Panc1 (cell line): Measurements from ENCODE around the gene OR8B4.

ENCODE experiments used
- POLR2AphosphoS5 ChIP-seq: IDR thresholded peaks from 2 replicates; pipeline ENCODE4 v1.6.1; 2012; ENCODE audit warnings: mild to moderate bottlenecking, low read depth, low read length, moderate library complexity
- SIN3A ChIP-seq: IDR thresholded peaks from 2 replicates; pipeline ENCODE4 v1.6.1; 2012; ENCODE audit warnings: low read depth, mild to moderate bottlenecking, low read length, moderate library complexity, borderline replicate concordance; ENCODE audit not compliant: insufficient read depth
- TCF7L2 ChIP-seq: IDR thresholded peaks from 2 replicates; pipeline ENCODE4 v1.6.1; 2011; ENCODE audit warnings: mild to moderate bottlenecking, low read depth, low read length, inconsistent platforms
- TF ChIP-seq, protein P1 (sequence below): fragments of 450-650 bp; IDR thresholded peaks from 2 replicates; pipeline ENCODE4 v1.5.1; 2017; ENCODE audit warnings: mild to moderate bottlenecking
- TF ChIP-seq, protein P2 (sequence below), 2 experiments: IDR thresholded peaks; 2 replicates each; pipeline ENCODE4 v1.6.1; 2011 to 2012; ENCODE audit warnings: low read depth in 2 of 2, control low read depth in 1 of 2, low read length in 1 of 2, mild to moderate bottlenecking in 1 of 2, moderate library complexity in 1 of 2; ENCODE audit not compliant: insufficient read depth in 1 of 2

GRCh38 chr11:124415356-124415923 is 9.2 kb downstream of the OR8B4 start:
- TF ChIP-seq POLR2AphosphoS5 (no peak), SIN3A (no peak), TCF7L2 (no peak)
- TF ChIP-seq, protein P1, sequence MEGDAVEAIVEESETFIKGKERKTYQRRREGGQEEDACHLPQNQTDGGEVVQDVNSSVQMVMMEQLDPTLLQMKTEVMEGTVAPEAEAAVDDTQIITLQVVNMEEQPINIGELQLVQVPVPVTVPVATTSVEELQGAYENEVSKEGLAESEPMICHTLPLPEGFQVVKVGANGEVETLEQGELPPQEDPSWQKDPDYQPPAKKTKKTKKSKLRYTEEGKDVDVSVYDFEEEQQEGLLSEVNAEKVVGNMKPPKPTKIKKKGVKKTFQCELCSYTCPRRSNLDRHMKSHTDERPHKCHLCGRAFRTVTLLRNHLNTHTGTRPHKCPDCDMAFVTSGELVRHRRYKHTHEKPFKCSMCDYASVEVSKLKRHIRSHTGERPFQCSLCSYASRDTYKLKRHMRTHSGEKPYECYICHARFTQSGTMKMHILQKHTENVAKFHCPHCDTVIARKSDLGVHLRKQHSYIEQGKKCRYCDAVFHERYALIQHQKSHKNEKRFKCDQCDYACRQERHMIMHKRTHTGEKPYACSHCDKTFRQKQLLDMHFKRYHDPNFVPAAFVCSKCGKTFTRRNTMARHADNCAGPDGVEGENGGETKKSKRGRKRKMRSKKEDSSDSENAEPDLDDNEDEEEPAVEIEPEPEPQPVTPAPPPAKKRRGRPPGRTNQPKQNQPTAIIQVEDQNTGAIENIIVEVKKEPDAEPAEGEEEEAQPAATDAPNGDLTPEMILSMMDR: peak; percentile 78; the same call in 1 of the 2 replicates
- TF ChIP-seq, protein P2, sequence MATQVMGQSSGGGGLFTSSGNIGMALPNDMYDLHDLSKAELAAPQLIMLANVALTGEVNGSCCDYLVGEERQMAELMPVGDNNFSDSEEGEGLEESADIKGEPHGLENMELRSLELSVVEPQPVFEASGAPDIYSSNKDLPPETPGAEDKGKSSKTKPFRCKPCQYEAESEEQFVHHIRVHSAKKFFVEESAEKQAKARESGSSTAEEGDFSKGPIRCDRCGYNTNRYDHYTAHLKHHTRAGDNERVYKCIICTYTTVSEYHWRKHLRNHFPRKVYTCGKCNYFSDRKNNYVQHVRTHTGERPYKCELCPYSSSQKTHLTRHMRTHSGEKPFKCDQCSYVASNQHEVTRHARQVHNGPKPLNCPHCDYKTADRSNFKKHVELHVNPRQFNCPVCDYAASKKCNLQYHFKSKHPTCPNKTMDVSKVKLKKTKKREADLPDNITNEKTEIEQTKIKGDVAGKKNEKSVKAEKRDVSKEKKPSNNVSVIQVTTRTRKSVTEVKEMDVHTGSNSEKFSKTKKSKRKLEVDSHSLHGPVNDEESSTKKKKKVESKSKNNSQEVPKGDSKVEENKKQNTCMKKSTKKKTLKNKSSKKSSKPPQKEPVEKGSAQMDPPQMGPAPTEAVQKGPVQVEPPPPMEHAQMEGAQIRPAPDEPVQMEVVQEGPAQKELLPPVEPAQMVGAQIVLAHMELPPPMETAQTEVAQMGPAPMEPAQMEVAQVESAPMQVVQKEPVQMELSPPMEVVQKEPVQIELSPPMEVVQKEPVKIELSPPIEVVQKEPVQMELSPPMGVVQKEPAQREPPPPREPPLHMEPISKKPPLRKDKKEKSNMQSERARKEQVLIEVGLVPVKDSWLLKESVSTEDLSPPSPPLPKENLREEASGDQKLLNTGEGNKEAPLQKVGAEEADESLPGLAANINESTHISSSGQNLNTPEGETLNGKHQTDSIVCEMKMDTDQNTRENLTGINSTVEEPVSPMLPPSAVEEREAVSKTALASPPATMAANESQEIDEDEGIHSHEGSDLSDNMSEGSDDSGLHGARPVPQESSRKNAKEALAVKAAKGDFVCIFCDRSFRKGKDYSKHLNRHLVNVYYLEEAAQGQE (IDR thresholded peaks at IDR 0.05; ENCODE audit: insufficient read depth in 1 of 2, low read depth in 2 of 2, low read length in 1 of 2): no peak
